ENCODE data around the gene CLPTM1.
"Not testable (repeated sequence)": the region's sequence is repeated elsewhere in the genome, so short reads cannot be mapped to it uniquely, and the experiment has no call there.

The CLPTM1 gene

GRCh38 chr19:44954649-44955504, at the start of gene CLPTM1:
Gene CLPTM1, plus strand, starts transcription at chr19:44955380. Its CDS starts 16 bp downstream, at chr19:44955396.
- DNase-seq (ENCODE audit: low read depth in 1 of 2, low spot score in 1 of 2): peak; percentile 92 to 96

GRCh38 chr19:44905437-44906160, 49.6 kb upstream of the CLPTM1 start, which contains the start of gene APOE:
Gene APOE, plus strand, starts transcription at chr19:44905796. Its CDS starts 829 bp downstream, at chr19:44906625.
- DNase-seq (ENCODE audit: low read depth in 1 of 2, low spot score in 1 of 2): no peak

GRCh38 chr19:44907613-44908012, 47.6 kb upstream of the CLPTM1 start:
- no peak for DNase-seq (ENCODE audit: low read depth in 1 of 2, low spot score in 1 of 2)

- no peak for DNase-seq (ENCODE audit: low read depth in 1 of 2, low spot score in 1 of 2)
Observed at GRCh38 chr19:44908074-44908835, 46.9 kb upstream of the CLPTM1 start.

- no peak for DNase-seq (ENCODE audit: low read depth in 1 of 2, low spot score in 1 of 2)
Observed at GRCh38 chr19:44908836-44909261, 46.3 kb upstream of the CLPTM1 start.

- no peak for DNase-seq (ENCODE audit: low read depth in 1 of 2, low spot score in 1 of 2)
Observed at GRCh38 chr19:44909775-44910174, 45.4 kb upstream of the CLPTM1 start.

DNA sequence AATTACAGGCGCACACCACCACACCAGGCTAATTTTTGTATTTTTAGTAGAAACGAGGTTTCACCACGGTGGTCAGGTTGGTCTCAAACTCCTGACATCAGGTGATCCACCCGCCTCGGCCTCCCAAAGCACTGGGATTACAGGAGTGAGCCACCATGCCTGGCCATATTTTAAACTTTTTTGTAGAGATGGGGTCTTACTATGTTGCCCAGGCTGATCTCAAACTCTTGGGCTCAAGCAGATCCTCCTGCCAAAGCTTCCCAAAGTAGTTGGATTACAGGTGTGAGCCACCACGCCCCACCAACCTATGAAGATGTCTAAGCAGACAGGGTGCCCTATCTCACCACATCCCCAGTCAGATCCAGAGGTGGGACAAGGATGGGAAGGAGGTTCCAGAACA, 43.3 kb upstream of the CLPTM1 start:
- not testable (repeated sequence) for DNase-seq (ENCODE audit: low read depth in 1 of 2, low spot score in 1 of 2)

DNA sequence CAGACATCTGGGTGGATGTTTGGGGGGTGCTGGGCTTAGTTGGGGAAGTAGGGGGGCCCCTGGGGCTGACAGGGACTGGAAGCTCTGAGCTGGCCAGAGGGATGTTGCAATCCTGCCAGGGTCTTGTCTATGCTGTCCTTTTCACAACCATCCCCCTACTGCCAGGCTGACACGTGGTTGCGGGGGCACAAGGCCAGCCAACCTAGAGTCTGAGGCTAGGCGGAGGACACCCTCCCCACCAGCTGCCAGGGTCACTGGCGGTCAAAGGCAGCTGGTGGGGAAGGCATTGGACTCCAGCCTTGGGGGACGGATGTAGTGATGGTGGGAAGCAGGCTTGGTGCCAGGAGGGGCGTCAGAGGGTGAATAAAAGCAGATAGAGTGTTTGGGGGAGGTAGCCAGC, 42.3 kb upstream of the CLPTM1 start:
- no peak for DNase-seq (ENCODE audit: low read depth in 1 of 2, low spot score in 1 of 2)

GRCh38 chr19:44913512-44914432, 41.4 kb upstream of the CLPTM1 start:
- DNase-seq (ENCODE audit: low read depth in 1 of 2, low spot score in 1 of 2): not testable (repeated sequence)

DNA sequence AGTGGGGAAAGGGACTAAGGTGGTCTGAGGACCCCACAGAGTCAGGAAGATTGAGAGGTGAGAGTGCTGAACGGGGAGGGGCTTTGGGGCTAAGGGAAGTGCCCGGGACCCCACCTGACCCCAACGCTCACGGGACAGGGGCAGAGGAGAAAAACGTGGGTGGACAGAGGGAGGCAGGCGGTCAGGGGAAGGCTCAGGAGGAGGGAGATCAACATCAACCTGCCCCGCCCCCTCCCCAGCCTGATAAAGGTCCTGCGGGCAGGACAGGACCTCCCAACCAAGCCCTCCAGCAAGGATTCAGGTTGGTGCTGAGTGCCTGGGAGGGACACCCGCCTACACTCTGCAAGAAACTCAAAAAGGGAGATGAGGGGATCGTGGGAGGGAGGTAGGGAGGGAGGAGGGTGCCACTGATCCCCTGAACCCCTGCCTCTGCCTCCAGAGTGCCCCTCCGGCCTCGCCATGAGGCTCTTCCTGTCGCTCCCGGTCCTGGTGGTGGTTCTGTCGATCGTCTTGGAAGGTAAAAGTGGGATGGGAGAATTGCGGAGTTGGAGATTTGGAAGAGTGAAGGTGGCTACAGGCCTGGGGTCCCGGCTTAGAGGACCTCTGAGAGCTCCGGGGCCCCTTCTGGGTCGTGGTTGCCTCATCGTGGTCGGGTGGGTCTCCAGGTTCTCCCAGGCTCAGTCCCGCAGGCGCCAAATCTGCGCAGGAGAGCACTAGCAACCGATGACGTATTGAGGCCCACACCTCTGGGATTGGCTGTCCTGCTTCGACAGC, 40.6 kb upstream of the CLPTM1 start, which contains the start of gene APOC1:
Gene APOC1 (plus strand): TSS at position 176 of the 774 bp plus-strand sequence. CDS start 284 bp downstream, at position 460.
- peak; percentile 36 to 61 for DNase-seq (ENCODE audit: low read depth in 1 of 2, low spot score in 1 of 2)

DNA sequence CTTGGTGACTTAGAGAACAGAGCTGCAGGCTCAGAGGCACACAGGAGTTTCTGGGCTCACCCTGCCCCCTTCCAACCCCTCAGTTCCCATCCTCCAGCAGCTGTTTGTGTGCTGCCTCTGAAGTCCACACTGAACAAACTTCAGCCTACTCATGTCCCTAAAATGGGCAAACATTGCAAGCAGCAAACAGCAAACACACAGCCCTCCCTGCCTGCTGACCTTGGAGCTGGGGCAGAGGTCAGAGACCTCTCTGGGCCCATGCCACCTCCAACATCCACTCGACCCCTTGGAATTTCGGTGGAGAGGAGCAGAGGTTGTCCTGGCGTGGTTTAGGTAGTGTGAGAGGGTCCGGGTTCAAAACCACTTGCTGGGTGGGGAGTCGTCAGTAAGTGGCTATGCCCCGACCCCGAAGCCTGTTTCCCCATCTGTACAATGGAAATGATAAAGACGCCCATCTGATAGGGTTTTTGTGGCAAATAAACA, 30.9 kb upstream of the CLPTM1 start:
- no peak for DNase-seq (ENCODE audit: low read depth in 1 of 2, low spot score in 1 of 2)

- no peak for DNase-seq (ENCODE audit: low read depth in 1 of 2, low spot score in 1 of 2)
Observed at GRCh38 chr19:44925114-44925891, 29.9 kb upstream of the CLPTM1 start.

- DNase-seq (ENCODE audit: low read depth in 1 of 2, low spot score in 1 of 2): not testable (repeated sequence)
Observed at GRCh38 chr19:44926245-44927077, 28.7 kb upstream of the CLPTM1 start.

DNA sequence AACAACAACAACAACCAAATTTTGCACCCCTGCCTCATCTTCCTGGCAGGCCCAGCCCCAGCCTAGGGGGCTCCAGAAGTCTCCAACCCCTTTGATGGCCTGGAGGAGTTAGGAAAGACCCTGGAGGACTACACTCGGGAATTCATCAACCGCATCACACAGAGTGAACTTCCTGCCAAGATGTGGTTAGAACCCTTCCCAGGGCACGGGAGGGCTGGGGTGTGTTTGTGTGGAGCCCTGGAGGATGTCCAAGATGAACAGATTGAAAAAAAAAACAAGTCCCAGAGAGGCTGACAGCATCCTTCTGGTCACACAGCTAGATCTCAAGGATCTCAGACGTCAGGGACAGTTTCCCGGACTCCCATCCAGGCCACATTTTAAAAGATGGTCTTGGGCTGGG, 27.4 kb upstream of the CLPTM1 start:
- no peak for DNase-seq (ENCODE audit: low read depth in 1 of 2, low spot score in 1 of 2)

GRCh38 chr19:44930088-44930487, 25.1 kb upstream of the CLPTM1 start:
- DNase-seq (ENCODE audit: low read depth in 1 of 2, low spot score in 1 of 2): no peak

GRCh38 chr19:44931541-44931940, 23.6 kb upstream of the CLPTM1 start:
- DNase-seq (ENCODE audit: low read depth in 1 of 2, low spot score in 1 of 2): no peak

- no peak for DNase-seq (ENCODE audit: low read depth in 1 of 2, low spot score in 1 of 2)
Observed at GRCh38 chr19:44939668-44940067, 15.5 kb upstream of the CLPTM1 start.

Measured in stimulated activated CD4-positive, alpha-beta T cell treated with anti-CD3 and anti-CD28 coated beads, Interleukin-15, amount 100 ng/mL, for 1 hour (primary cell).